Endothelial cell of umbilical vein (primary cell): ENCODE measurements around the gene NUDT6. TPM values are rescaled to one million over a fixed set of nuclear protein-coding genes. Genes with fewer than 3 reads are reported as not detected.
"Not testable (repeated sequence)": the region's sequence is repeated elsewhere in the genome, so short reads cannot be mapped to it uniquely, and the experiment has no call there.

Experiments
- BruUV-seq: library from RNA; stranded (reverse); fragments of 400-500 nt; replicated peaks from 2 replicates; lab custom pipeline; 2021; lab: Mats Ljungman, UMichigan
- CTCF ChIA-PET: fragments of 300-600, 350-600 bp; sonication (Branson Sonifier 250); formaldehyde crosslinking; loops from one replicate; lab custom pipeline; 2021; ENCODE audit warnings: antibody characterized with exemption, inconsistent platforms; lab: Charles Lee
- POLR2A ChIA-PET: fragments of 300-600, 350-600 bp; sonication (Branson Sonifier 250); formaldehyde crosslinking; loops from one replicate; lab custom pipeline; 2021; ENCODE audit warnings: antibody characterized with exemption, inconsistent platforms; lab: Charles Lee
- DNase-seq: peaks from one replicate; pipeline ENCODE4 v3.0.0-alpha.2; 2011; ENCODE audit warnings: low read depth, low spot score
- FAIRE-seq: peaks from 2 replicates; lab custom pipeline; 2011; peaks lifted over from hg19 to GRCh38; lab: Jason Lieb, UNC
- H2AFZ ChIP-seq: 2 replicates; pipeline ENCODE4 v1.6.0; 2012; ENCODE audit warnings: low read depth, low read length, control low read depth, inconsistent platforms
- H3K27ac ChIP-seq: 2 replicates; pipeline ENCODE4 v1.5.1; 2011; ENCODE audit warnings: low read depth, mild to moderate bottlenecking, control low read depth, low read length, moderate library complexity; ENCODE audit not compliant: insufficient read depth
- H3K27me3 ChIP-seq, 2 experiments: 2 replicates each; pipeline versions ENCODE4 v1.6.0 to v1.6.1; 2011; ENCODE audit warnings: low read length in 2 of 2, mixed read lengths in 1 of 2; ENCODE audit not compliant: control insufficient read depth in 2 of 2, insufficient read depth in 2 of 2
- H3K36me3 ChIP-seq, 2 experiments: 2 replicates in 1 of 2; 3 replicates in 1 of 2; pipeline ENCODE4 v1.5.1; 2011; ENCODE audit warnings: low read length in 2 of 2, mild to moderate bottlenecking in 1 of 2, moderate library complexity in 1 of 2; ENCODE audit not compliant: control insufficient read depth in 2 of 2, insufficient read depth in 2 of 2; ENCODE audit errors: extremely low read depth in 1 of 2
- H3K4me1 ChIP-seq: 3 replicates; pipeline ENCODE4 v1.5.1; 2011; ENCODE audit warnings: mild to moderate bottlenecking, low read length; ENCODE audit not compliant: control insufficient read depth, insufficient read depth; ENCODE audit errors: extremely low read depth
- H3K4me2 ChIP-seq: 2 replicates; pipeline ENCODE4 v1.6.1; 2011; ENCODE audit warnings: low read length, control low read depth, mixed read lengths; ENCODE audit not compliant: insufficient read depth
- H3K4me3 ChIP-seq, 3 experiments: fragments of 200-600 bp in 1 of 3; sonication (generic), shearing (Covaris generic) in 1 of 3; replicated peaks in 1 of 3; 2 replicates each; pipeline ENCODE4 v1.5.1; 2011 to 2016; ENCODE audit warnings: control low read depth in 3 of 3, low read length in 3 of 3, mild to moderate bottlenecking in 2 of 3, inconsistent platforms in 1 of 3, low read depth in 1 of 3, moderate library complexity in 1 of 3; ENCODE audit not compliant: insufficient read depth in 1 of 3
- H3K79me2 ChIP-seq: 2 replicates; pipeline ENCODE4 v1.6.0; 2012; ENCODE audit warnings: low read length, inconsistent platforms; ENCODE audit not compliant: control insufficient read depth, insufficient read depth
- H3K9ac ChIP-seq: replicated peaks from 2 replicates; pipeline ENCODE3; 2011; ENCODE audit warnings: low read length, control low read depth; ENCODE audit not compliant: insufficient read depth; ENCODE audit errors: extremely low read depth
- H3K9me1 ChIP-seq: replicated peaks from 3 replicates; pipeline ENCODE4 v1.6.0; 2011; ENCODE audit warnings: mild to moderate bottlenecking, low read length; ENCODE audit not compliant: control insufficient read depth, insufficient read depth; ENCODE audit errors: extremely low read depth
- H3K9me3 ChIP-seq: replicated peaks from 2 replicates; pipeline ENCODE4 v1.5.1; 2012; ENCODE audit warnings: low read length, inconsistent platforms; ENCODE audit not compliant: control insufficient read depth, insufficient read depth
- H4K20me1 ChIP-seq: replicated peaks from 2 replicates; pipeline ENCODE3; 2011; ENCODE audit warnings: mild to moderate bottlenecking, low read length; ENCODE audit not compliant: control insufficient read depth, insufficient read depth; ENCODE audit errors: extremely low read depth
- CTCF ChIP-seq, 2 donors: IDR thresholded peaks; 1 replicate in 1 of 2; 2 replicates in 1 of 2; pipeline ENCODE4 v1.5.1; 2011; ENCODE audit warnings: low read length in 2 of 2, mild to moderate bottlenecking in 2 of 2, moderate library complexity in 2 of 2, control low read depth in 1 of 2, inconsistent platforms in 1 of 2, low read depth in 1 of 2; ENCODE audit not compliant: insufficient read depth in 1 of 2; ENCODE audit errors: extremely low read depth in 1 of 2
- EZH2 ChIP-seq: IDR thresholded peaks from 2 replicates; pipeline ENCODE4 v1.6.1; 2012; ENCODE audit warnings: borderline replicate concordance, low read depth, mild to moderate bottlenecking, moderate library complexity, low read length, inconsistent platforms; ENCODE audit not compliant: severe bottlenecking
- FOS ChIP-seq: IDR thresholded peaks from 2 replicates; pipeline ENCODE4 v1.6.1; 2011; ENCODE audit warnings: mild to moderate bottlenecking, low read length, moderate library complexity, borderline replicate concordance; ENCODE audit not compliant: insufficient read depth
- GATA2 ChIP-seq: IDR thresholded peaks from 2 replicates; pipeline ENCODE4 v1.7.0; 2011; ENCODE audit warnings: low read depth, mild to moderate bottlenecking, moderate library complexity, mixed read lengths, low read length; ENCODE audit not compliant: insufficient read length, insufficient read depth
- JUN ChIP-seq: IDR thresholded peaks from 2 replicates; pipeline ENCODE4 v1.6.1; 2011; ENCODE audit warnings: borderline replicate concordance, low read depth; ENCODE audit not compliant: insufficient read length, insufficient read depth
- MAX ChIP-seq: IDR thresholded peaks from 2 replicates; pipeline ENCODE4 v1.6.1; 2011; ENCODE audit not compliant: insufficient read depth, insufficient read length
- MYC ChIP-seq: IDR thresholded peaks from one replicate; pipeline ENCODE4 v1.6.1; 2011; ENCODE audit warnings: mild to moderate bottlenecking, low read depth, low read length
- POLR2A ChIP-seq: IDR thresholded peaks from 2 replicates; pipeline ENCODE4 v1.6.1; 2012; ENCODE audit warnings: low read depth, mild to moderate bottlenecking, control low read depth, low read length
- POLR2AphosphoS5 ChIP-seq: IDR thresholded peaks from 2 replicates; pipeline ENCODE4 v1.6.1; 2012; ENCODE audit warnings: low read depth, mild to moderate bottlenecking, control low read depth, low read length, moderate library complexity; ENCODE audit not compliant: insufficient read depth
- dilution Hi-C: fragments of 300-500 bp; cut with MboI; formaldehyde crosslinking; loops from one replicate; pipeline ENCODE4 v1.15.0; 2019; ENCODE audit warnings: low sequenced_read_pairs; ENCODE audit not compliant: extremely low pct_ligation_motif_present
- intact Hi-C: fragments of 100-400 bp; cut with micrococcal nuclease; formaldehyde crosslinking; loops from one replicate; pipeline ENCODE4 v1.10.0; 2022
- polyA plus RNA-seq, 4 experiments: library from polyadenylated mRNA; depleted of rRNA in 3 of 4; stranded (reverse) in 3 of 4; unstranded in 1 of 4; fragments of >200 nt; gene quantifications; 2 replicates each; pipeline versions ENCODE4 v1.2.1 to v1.2.3, GENCODE V29; 2011 to 2012; ENCODE audit warnings: missing spikeins in 1 of 4
- total RNA-seq: library from RNA; stranded (reverse); gene quantifications from 2 replicates; pipeline ENCODE4 v1.2.3, GENCODE V29; 2021

NUDT6 gene
- total and polyA plus RNA-seq, 2 donors (not counting 3 experiments of a cell fraction or from before 2014, with no cell fraction given), result 5.1 to 5.4 TPM

GRCh38 chr4:122844391-122844790 is 78.0 kb downstream of the NUDT6 start:
- H3K9me1 ChIP-seq, H2AFZ ChIP-seq, H4K20me1 ChIP-seq, FAIRE-seq, H3K27me3 ChIP-seq, H3K9ac ChIP-seq, POLR2A ChIA-PET, dilution Hi-C loops, DNase-seq, BruUV-seq, H3K79me2 ChIP-seq, H3K36me3 ChIP-seq, H3K4me2 ChIP-seq, H3K4me1 ChIP-seq, H3K9me3 ChIP-seq, H3K27ac ChIP-seq, H3K4me3 ChIP-seq, intact Hi-C loops: not testable (repeated sequence)
- CTCF ChIA-PET, result interaction anchor here (2.8 kb wide), 1 partner anchor 87 kb away, joined by 9 read pairs; no protein-coding TSS in a partner anchor

- no peaks in the 10 kb centered on the region for H3K4me1 ChIP-seq
- DNase-seq (no peak), FAIRE-seq (no peak)
- H3K9me1 ChIP-seq, result no peaks in the 10 kb centered on the region
- no peaks in the 10 kb centered on the region for H3K9me3 ChIP-seq
- no peak overlapping the region for H3K4me3 ChIP-seq
- H3K9ac ChIP-seq, result no peak overlapping the region
- POLR2A ChIA-PET, result no interaction called here
- TF ChIP-seq POLR2AphosphoS5 (no peak), FOS (no peak), GATA2 (no peak), CTCF (IDR thresholded peaks at IDR 0.05; ENCODE audit: extremely low read depth in 1 of 2, insufficient read depth in 1 of 2, low read depth in 1 of 2, low read length in 2 of 2) (no peak), POLR2A (no peak), MAX (no peak), JUN (no peak), MYC (no peak), EZH2 (no peak)
- intact Hi-C loops, result no loop called here
- H3K4me2 ChIP-seq, result no peak overlapping the region
- H3K79me2 ChIP-seq, result no peaks in the 10 kb centered on the region
- dilution Hi-C loops, result no loop called here
- H2AFZ ChIP-seq, result no peak overlapping the region
- no TSS peak for BruUV-seq
- H3K27me3 ChIP-seq, result no peaks in the 10 kb centered on the region
- H4K20me1 ChIP-seq, result no peaks in the 10 kb centered on the region
- CTCF ChIA-PET, result interaction anchor here (2.8 kb wide), 1 partner anchor 85 kb away, joined by 9 read pairs; no protein-coding TSS in a partner anchor
- no peak overlapping the region for H3K27ac ChIP-seq
- H3K36me3 ChIP-seq, result no peaks in the 10 kb centered on the region
These were observed 79.3 kb downstream of the NUDT6 start for GRCh38 chr4:122842984-122843531.
